Upper lobe of left lung (tissue), 4 donors: ENCODE data around the gene ADAMTSL3.

Experiments used
- EP300 ChIP-seq, 4 donors: sonication (generic); formaldehyde crosslinking; IDR thresholded peaks; one replicate each; pipeline ENCODE4 v1.5.1; 2017; ENCODE audit warnings: antibody characterized with exemption in 4 of 4, control low read depth in 2 of 4
- POLR2AphosphoS5 ChIP-seq, 2 donors: sonication (generic); formaldehyde crosslinking; IDR thresholded peaks; one replicate each; pipeline ENCODE4 v1.5.1; 2017; ENCODE audit warnings: antibody characterized with exemption in 2 of 2

GRCh38 chr15:83610132-83610531, 43.8 kb upstream of the ADAMTSL3 start:
- TF ChIP-seq EP300 (IDR thresholded peaks at IDR 0.05): no peak
- no peak for TF ChIP-seq POLR2AphosphoS5 (IDR thresholded peaks at IDR 0.05)
